CD4-positive, alpha-beta memory T cell (primary cell): ENCODE measurements around the gene ST8SIA2. TPM values are rescaled to one million over a fixed set of nuclear protein-coding genes. Genes with fewer than 3 reads are reported as not detected.

ENCODE experiments used
- CTCF ChIA-PET: fragments of 350-600 bp; sonication (Branson Sonifier 250); formaldehyde crosslinking; loops from one replicate; lab custom pipeline; 2021; ENCODE audit warnings: inconsistent platforms; ENCODE audit not compliant: partially characterized antibody; lab: Charles Lee
- POLR2A ChIA-PET: fragments of 350-600 bp; sonication (Branson Sonifier 250); formaldehyde crosslinking; loops from one replicate; lab custom pipeline; 2021; ENCODE audit not compliant: partially characterized antibody; lab: Charles Lee
- DNase-seq, 5 donors: peaks; one replicate each; pipeline versions ENCODE4 v3.0.0 to v3.0.0-alpha.2; 2020 to 2022; ENCODE audit warnings: mixed read lengths in 1 of 5
- H3K27ac ChIP-seq: one replicate; pipeline ENCODE4 v1.7.0; 2013; ENCODE audit warnings: low read depth, low read length
- H3K27me3 ChIP-seq: 2 replicates; pipeline ENCODE4 v1.7.0; 2013; ENCODE audit warnings: mild to moderate bottlenecking, low read length, moderate library complexity; ENCODE audit not compliant: insufficient read depth
- H3K36me3 ChIP-seq: 2 replicates; pipeline ENCODE4 v1.7.0; 2013; ENCODE audit warnings: mild to moderate bottlenecking, low read length, moderate library complexity; ENCODE audit not compliant: insufficient read depth
- H3K4me1 ChIP-seq: 2 replicates; pipeline ENCODE4 v1.7.0; 2013; ENCODE audit warnings: mild to moderate bottlenecking, low read length, moderate library complexity; ENCODE audit not compliant: insufficient read depth
- H3K4me3 ChIP-seq, 2 donors: one replicate each; pipeline ENCODE4 v1.7.0; 2013; ENCODE audit warnings: low read length in 2 of 2, mild to moderate bottlenecking in 1 of 2
- H3K9me3 ChIP-seq, 2 donors: one replicate each; pipeline ENCODE4 v1.7.0; 2013; ENCODE audit warnings: low read length in 2 of 2, control low read depth in 1 of 2; ENCODE audit not compliant: control insufficient read depth in 1 of 2
- H3K27ac Mint-ChIP-seq, 7 donors: one replicate each; pipeline ENCODE4 v1.8.0; 2020 to 2021; ENCODE audit warnings: mixed read lengths in 7 of 7, mild to moderate bottlenecking in 6 of 7, inconsistent platforms in 3 of 7, moderate library complexity in 3 of 7
- H3K27me3 Mint-ChIP-seq, 2 donors: one replicate each; pipeline ENCODE4 v1.8.0; 2020 to 2021; ENCODE audit warnings: mixed read lengths in 2 of 2
- H3K36me3 Mint-ChIP-seq, 2 donors: one replicate each; pipeline ENCODE4 v1.8.0; 2020 to 2021; ENCODE audit warnings: mixed read lengths in 2 of 2, inconsistent platforms in 1 of 2, mild to moderate bottlenecking in 1 of 2
- H3K4me1 Mint-ChIP-seq, 4 donors: one replicate each; pipeline ENCODE4 v1.8.0; 2020 to 2021; ENCODE audit warnings: mixed read lengths in 4 of 4, mild to moderate bottlenecking in 1 of 4
- H3K4me3 Mint-ChIP-seq, 8 donors: one replicate each; pipeline ENCODE4 v1.8.0; 2020 to 2021; ENCODE audit warnings: mixed read lengths in 8 of 8, mild to moderate bottlenecking in 7 of 8, moderate library complexity in 6 of 8, inconsistent platforms in 3 of 8
- H3K9me3 Mint-ChIP-seq, 8 donors: one replicate each; pipeline ENCODE4 v1.8.0; 2020 to 2021; ENCODE audit warnings: mixed read lengths in 8 of 8, mild to moderate bottlenecking in 5 of 8, inconsistent platforms in 3 of 8, moderate library complexity in 1 of 8
- intact Hi-C: fragments of 100-400 bp; cut with micrococcal nuclease; formaldehyde crosslinking; loops from one replicate; pipeline ENCODE4 v1.15.1; 2023
- polyA plus RNA-seq, 2 donors: library from polyadenylated mRNA; unstranded; fragments of 300-500 nt; fragmentation: Illumina TruSeq; gene quantifications; one replicate each; pipeline ENCODE4 v1.2.3, GENCODE V29; 2021
- total RNA-seq, 2 experiments: library from RNA; stranded (reverse); gene quantifications; one replicate each; pipeline ENCODE4 v1.2.3, GENCODE V29; 2021

ST8SIA2 gene
- total and polyA plus RNA-seq, 4 experiments from 2014 or later: not detected

- Mint-ChIP-seq H3K4me1 (no peaks in the 10 kb centered on the region), H3K36me3 (no peaks in the 10 kb centered on the region), H3K4me3 (no peak overlapping the region), H3K27me3 (peaks cover 9 to 18% of the 10 kb centered on the region in 2 donors), H3K9me3 (peaks cover 3 to 15% (median 8%) of the 10 kb centered on the region in 8 donors), H3K27ac (no peak overlapping the region)
- Histone ChIP-seq H3K4me3 (no peak overlapping the region), H3K9me3 (no peaks in the 10 kb centered on the region), H3K36me3 (no peaks in the 10 kb centered on the region), H3K4me1 (no peaks in the 10 kb centered on the region), H3K27ac (no peak overlapping the region), H3K27me3 (no peaks in the 10 kb centered on the region)
- intact Hi-C loops: no loop called here
- DNase-seq: no peak
- ChIA-PET CTCF (interaction anchor here (0.7 kb wide), 1 partner anchor 16 kb away, joined by 3 read pairs; no protein-coding TSS in a partner anchor), POLR2A (no interaction called here)
Observed at GRCh38 chr15:92505611-92506010, 111.9 kb downstream of the ST8SIA2 start.

DNA sequence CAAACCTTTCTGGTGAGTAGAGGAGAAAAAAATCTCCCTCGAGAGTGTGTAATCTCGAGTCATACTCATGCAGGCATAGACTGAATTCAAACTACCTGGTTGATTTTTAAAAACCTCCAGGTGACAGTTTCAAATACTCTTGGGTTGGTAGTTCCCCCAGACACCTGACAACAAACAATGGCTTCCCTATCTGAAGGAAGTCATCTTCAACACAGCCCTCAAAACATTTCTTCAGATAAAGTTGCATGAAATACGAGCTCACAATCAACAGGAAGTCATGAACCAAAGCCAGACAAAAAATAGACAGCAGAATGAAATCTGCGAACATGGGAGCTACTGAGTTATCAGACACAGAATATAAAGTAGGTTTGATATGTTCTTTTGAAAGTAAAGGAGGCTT, 112.8 kb downstream of the ST8SIA2 start:
- H3K27me3 Mint-ChIP-seq: peaks cover 9 to 16% of the 10 kb centered on the region in 2 donors
- no peaks in the 10 kb centered on the region for H3K4me1 ChIP-seq
- no peak overlapping the region for H3K27ac ChIP-seq
- peaks cover 3 to 15% (median 8%) of the 10 kb centered on the region in 8 donors for H3K9me3 Mint-ChIP-seq
- DNase-seq: no peak
- no peak overlapping the region for H3K4me3 Mint-ChIP-seq
- ChIA-PET CTCF (interaction anchor here (0.7 kb wide), 1 partner anchor 15 kb away, joined by 3 read pairs; no protein-coding TSS in a partner anchor), POLR2A (no interaction called here)
- no peaks in the 10 kb centered on the region for H3K9me3 ChIP-seq
- no peaks in the 10 kb centered on the region for H3K27me3 ChIP-seq
- no peaks in the 10 kb centered on the region for H3K36me3 ChIP-seq
- no peaks in the 10 kb centered on the region for H3K36me3 Mint-ChIP-seq
- intact Hi-C loops: no loop called here
- no peak overlapping the region for H3K27ac Mint-ChIP-seq
- H3K4me1 Mint-ChIP-seq: no peaks in the 10 kb centered on the region
- H3K4me3 ChIP-seq: no peak overlapping the region

DNA sequence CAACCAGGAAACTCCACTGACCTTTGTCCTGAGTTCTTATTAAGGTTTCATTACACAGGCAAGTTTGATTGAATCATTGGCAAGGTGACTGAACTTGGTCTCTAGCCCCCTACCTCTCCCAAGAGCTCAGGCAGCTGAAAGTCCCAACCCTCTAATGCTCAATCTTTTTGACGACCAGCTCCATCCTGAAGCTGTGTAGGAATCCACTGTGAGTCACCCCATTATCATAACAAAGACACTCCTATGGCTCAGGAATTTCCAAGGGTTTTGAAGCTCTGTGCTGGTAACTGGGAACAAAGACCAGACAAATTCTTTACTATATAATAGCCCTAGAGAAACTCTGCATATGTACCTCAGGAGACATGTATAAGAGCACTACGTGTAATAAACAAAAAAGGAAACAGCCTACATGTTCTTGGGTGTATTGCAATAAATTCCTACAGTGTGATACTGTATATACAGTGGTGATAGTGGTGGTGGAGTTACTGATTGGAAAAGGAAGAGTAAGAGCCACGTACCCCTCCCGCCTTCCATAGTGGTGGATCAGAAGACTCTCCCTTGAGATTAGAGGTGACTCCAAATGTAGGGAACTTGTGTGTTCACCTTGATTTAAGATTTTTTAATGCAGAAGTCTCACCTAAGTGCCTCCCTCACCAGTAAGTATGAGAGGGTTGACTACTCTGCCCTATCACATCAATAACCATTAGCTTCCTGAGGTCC, 116.6 kb downstream of the ST8SIA2 start:
- ChIA-PET CTCF (no interaction called here), POLR2A (no interaction called here)
- Histone ChIP-seq H3K4me3 (no peak overlapping the region), H3K9me3 (no peaks in the 10 kb centered on the region), H3K36me3 (no peaks in the 10 kb centered on the region), H3K27ac (no peak overlapping the region), H3K4me1 (no peaks in the 10 kb centered on the region), H3K27me3 (no peaks in the 10 kb centered on the region)
- Mint-ChIP-seq H3K4me3 (no peak overlapping the region), H3K27ac (no peak overlapping the region), H3K9me3 (peaks cover 4 to 15% (median 8%) of the 10 kb centered on the region in 8 donors), H3K27me3 (peaks cover 10 to 11% of the 10 kb centered on the region in 2 donors), H3K4me1 (no peaks in the 10 kb centered on the region), H3K36me3 (no peaks in the 10 kb centered on the region)
- intact Hi-C loops: no loop called here
- DNase-seq: no peak
